HG03064 (cell line): ENCODE results near the gene LRRD1.
A peak's percentile ranks its signal among the peaks of the same experiment; 100 is the strongest.
"Not testable (repeated sequence)": the region's sequence is repeated elsewhere in the genome, so short reads cannot be mapped to it uniquely, and the experiment has no call there.

ENCODE experiments used
- ATAC-seq: cut with Tn5 transposase; IDR thresholded peaks from one replicate; pipeline ENCODE4 v1.9.1; 2021; ENCODE audit warnings: low read depth; ENCODE audit not compliant: unreplicated experiment

LRRD1 gene

DNA sequence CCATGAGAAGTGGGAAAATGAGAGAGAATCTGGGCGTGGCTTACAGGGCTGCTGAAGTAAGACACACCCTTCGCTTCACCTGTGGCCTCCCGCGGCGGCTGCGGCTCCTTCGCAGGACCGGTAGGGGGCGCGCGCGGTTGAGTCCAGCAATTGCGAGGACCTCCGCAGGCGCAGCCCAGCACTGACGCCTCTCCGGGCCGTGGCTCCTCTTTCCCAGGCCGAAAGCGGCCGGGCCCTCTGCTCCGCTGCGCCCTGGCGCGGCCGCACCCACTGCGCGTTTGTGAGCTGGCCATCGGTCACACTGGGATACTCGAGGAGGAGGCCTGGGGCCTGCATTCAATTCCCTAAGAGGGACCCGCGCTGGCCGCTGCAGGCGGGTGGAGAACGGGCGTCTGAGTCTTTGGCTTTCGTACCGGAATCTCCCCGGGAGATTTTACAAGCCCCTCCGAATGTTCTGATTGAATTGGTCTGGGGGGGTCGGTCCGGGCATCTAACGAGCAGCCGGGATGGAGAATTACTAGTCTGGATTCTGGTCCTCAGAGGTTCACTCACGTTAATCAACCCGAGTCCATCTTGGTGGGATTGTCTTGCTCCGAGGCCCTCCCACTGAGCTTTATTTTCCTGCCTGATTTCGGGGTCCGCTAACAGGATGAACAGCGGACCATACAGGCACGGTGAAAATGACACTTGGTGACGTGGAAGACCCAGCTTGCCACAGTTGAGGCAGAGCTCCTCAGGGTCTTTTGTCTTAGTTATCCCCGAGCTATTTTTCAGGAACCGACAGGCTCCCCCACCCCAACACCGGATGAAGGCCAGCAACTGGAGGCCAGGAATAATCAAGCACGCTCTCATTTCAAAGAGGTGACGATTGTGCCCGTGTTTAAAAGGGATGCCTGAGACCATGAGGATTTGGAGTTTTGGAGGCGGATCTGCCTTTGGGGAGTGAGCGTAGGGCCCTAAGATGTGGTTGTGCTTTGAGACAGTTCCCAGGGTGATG is at the start of gene LRRD1:
LRRD1 (minus strand) TSS at position 215 of the 997 bp plus-strand sequence. CDS start 13,940 bp downstream, outside the sequence.
- ATAC-seq, result peak; percentile 100

DNA sequence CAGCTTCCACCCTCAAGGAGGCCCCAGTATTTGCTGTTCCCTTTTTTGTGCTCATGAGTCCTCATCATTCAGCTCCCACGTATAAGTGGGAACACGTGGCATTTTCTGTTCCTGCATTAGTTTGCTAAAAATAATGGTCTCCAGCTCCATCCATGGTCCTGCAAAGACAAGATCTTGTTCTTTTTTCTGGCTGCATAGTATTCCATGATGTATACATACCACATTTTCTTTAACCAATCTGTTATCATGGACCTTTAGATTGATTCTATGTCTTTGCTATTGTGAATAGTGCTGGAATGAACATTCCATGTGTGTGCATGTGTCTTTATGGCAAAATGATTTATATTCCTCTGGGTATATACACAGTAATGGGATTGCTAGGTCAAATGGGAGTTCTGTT is 49.8 kb upstream of the LRRD1 start:
- no peak for ATAC-seq

DNA sequence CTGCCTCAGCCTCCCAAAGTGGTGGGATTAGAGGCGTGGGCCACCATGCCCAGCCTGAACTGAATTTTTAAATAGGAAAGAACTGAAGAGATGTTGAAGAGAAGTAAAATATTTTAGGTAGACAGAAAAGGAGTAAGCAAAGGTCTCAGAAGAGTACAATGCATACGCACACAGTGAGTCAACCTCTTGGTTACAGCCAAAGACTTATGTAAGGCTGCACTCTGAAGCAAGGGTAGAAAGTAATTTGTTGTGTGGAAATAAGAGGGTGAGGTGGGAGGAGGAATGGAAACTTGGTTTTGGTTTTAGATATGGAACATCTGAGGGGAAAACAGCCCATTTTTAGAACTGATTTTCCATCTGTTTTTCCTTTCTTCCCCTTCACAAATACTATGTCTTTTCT is 49.2 kb upstream of the LRRD1 start:
- ATAC-seq, result no peak

DNA sequence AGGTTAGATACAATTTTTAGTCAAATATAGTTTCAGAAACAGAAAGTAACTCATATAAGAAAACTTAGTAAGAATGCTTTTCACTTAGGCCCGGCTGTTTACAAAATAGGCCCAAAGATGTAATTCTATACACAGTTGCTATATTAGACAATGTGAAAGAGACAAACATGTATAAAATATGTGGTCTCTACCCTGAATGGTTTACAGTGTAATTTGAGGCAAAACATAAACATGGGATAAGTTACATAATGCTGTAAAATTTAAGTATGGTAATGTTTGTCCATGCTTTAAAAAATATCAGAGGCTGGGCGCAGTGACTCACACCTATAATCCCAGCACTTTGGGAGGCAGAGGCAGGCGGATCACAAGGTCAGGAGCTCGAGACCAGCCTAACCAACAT is 48.0 kb upstream of the LRRD1 start:
- ATAC-seq, result no peak

DNA sequence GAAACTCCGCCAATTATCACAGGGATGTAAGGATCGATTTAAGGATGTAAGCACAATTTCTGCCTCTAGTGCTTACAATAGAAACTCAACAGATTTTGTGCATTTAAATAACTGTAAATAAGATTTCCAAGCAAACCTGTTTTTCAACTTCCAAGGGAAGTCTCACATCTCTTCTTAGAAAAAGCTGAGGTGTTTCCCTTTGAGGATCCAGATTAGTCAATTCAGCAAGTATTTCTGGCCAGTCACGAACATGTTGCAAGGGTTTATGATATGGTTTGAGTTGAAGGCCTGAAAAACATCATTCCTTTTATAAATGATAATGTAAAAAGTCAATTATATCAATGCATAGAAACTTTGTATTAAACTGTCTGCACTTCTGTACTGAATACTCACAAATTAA is 42.8 kb upstream of the LRRD1 start:
- ATAC-seq, result no peak

DNA sequence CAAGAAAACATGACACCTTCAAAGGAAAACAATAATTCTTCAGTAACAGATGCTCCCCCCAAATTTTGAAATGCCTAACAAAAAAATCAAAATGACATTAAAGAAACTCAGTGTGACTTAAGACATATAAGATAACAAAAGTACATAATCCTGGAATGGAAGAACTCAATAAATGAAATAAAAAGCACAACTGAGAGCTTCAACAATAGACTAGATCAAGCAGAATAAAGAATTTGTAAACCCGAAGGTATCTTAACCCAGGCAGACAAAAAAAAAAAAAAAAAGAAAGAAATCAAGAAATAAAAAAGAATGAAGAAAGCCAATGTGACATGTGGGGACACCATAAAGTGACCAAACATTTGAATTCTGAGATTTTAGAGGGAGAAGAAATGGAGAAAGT is 27.7 kb upstream of the LRRD1 start:
- ATAC-seq, result no peak

DNA sequence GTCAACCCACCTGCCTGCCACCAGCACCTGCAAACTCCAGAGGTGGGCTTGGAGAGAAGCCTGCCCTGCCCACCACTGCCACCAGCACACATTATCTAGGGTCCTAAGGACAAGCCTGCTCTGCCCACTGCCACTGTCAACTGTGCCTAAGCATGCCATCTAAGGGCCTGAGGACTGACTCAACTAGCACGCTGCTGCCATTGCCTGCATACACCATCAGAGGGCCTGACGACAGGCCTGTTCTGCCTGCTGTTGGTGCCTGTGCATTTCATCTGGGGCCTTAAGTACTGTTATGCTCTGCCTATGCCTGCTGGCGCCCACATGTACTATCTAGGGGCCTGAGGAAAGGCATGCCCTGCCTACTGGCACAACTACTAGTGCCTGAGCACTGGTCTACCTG is 27.0 kb upstream of the LRRD1 start:
- no peak for ATAC-seq

- no peak for ATAC-seq
These were observed 21.8 kb upstream of the LRRD1 start for GRCh38 chr7:92200791-92201190.

DNA sequence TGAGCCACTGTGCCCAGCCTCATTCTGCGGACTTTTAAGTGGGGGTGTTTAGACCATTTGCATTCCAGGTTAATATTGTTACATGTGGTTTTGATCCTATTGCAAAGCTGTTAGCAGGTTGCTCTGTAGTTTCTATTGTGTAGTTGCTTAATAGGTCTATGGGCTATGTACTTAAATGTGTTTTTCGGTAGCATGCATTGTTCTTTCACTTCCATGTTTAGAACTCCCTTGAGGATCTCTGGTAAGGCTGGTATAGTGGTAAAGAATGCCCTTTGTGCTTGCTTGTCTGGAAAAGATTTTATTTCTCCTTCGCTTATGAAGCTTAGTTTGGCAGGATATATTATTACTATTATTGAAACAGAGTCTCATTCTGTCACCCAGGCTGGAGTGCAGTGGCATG is 13.4 kb upstream of the LRRD1 start:
- no peak for ATAC-seq

DNA sequence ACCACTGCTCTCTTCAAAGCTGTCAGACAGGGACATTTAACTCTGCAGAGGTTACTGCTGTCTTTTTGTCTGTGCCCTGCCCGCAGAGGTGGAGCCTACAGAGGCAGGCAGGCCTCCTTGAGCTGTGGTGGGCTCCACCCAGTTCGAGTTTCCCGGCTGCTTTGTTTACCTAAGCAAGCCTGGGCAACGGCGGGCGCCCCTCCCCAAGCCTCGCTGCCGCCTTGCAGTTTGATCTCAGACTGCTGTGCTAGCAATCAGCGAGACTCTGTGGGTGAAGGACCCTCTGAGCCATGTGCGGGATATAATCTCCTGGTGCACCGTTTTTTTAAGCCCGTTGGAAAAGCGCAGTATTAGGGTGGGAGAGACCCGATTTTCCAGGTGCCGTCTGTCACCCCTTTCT is 10.3 kb upstream of the LRRD1 start:
- not testable (repeated sequence) for ATAC-seq

DNA sequence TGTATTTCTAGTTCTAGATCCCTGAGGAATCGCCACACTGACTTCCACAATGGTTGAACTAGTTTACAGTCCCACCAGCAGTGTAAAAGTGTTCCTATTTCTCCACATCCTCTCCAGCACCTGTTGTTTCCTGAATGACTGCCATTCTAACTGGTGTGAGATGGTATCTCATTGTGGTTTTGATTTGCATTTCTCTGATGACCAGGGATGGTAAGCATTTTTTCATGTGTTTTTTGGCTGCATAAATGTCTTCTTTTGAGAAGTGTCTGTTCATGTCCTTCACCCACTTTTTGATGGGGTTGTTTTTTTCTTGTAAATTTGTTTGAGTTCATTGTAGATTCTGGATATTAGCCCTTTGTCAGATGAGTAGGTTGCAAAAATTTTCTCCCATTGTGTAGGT is 5.4 kb upstream of the LRRD1 start:
- not testable (repeated sequence) for ATAC-seq

- no peak for ATAC-seq
These were observed 1.6 kb downstream of the LRRD1 start for GRCh38 chr7:92177362-92177761.

- not testable (repeated sequence) for ATAC-seq
These were observed 9.4 kb downstream of the LRRD1 start for GRCh38 chr7:92169529-92169928.

GRCh38 chr7:92161271-92161670 is 17.7 kb downstream of the LRRD1 start:
- ATAC-seq, result no peak

GRCh38 chr7:92158660-92159575 is 20.0 kb downstream of the LRRD1 start:
- ATAC-seq, result peak; percentile 63

- ATAC-seq, result no peak
These were observed 22.0 kb downstream of the LRRD1 start for GRCh38 chr7:92156990-92157389.

DNA sequence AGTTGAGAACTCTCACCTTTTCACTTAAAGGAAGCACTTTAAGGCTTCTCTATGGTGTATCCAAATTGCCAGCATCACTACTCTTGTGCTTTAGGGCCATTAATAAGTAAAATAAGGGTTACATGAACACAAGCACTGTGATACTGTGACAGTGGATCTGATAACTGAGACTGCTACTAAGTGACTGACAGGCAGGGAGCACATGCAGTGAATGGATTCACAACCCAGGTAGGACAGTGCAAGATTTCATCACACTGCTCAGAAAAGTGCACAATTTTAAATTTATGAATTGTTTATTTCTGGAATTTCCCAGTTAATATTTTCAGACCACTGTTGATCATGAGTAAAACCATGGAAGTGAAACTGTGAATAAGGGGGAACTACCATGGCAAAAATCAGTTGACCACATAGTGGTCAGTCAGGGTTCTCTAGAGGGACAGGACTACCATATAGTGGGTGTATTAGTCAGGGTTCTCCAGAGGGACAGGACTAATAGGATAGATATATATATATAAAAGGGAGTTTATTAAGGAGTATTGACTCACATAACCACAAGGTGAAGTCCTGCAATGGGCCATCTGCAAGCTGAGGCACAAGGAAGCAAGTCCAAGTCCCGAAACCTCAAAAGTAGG is 23.7 kb downstream of the LRRD1 start:
- ATAC-seq, result no peak

GRCh38 chr7:92150450-92151017 is 28.4 kb downstream of the LRRD1 start:
- no peak for ATAC-seq

DNA sequence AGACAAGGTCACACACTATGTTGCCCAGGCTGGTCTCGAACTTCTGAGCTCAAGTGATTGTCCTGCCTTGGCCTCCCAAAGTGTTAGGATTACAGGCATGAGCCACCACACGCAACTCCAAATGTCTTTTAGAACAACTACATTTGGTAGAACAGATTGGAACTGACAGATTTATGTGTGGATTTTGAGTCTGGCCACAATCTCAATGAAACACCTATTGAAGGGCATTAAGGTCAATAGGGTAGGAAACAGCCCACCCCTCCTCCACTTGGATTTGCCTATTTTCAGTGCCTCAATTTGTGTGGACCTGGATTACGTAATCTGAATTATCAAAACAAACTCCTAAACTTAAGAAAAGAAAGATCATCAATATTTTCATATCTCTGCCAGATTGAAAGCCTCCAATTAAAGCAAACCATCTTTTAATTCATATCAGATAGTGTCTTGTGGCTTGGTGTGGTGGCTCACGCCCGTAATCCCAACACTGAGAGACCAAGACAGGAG is 29.2 kb downstream of the LRRD1 start:
- ATAC-seq, result no peak

- not testable (repeated sequence) for ATAC-seq
These were observed 35.6 kb downstream of the LRRD1 start for GRCh38 chr7:92143192-92143880.
